Middle frontal gyrus (tissue), 1 donor: ENCODE measurements around the gene EMILIN1.
"Not testable (repeated sequence)": the region's sequence is repeated elsewhere in the genome, so short reads cannot be mapped to it uniquely, and the experiment has no call there.

Experiments used
- DNase-seq: peaks from one replicate; pipeline ENCODE4 v3.0.0-alpha.2; 2015; ENCODE audit warnings: low spot score; ENCODE audit errors: extremely low spot score

EMILIN1 gene

GRCh38 chr2:27119330-27119670, 40.9 kb downstream of the EMILIN1 start:
- not testable (repeated sequence) for DNase-seq

GRCh38 chr2:27121906-27122305, 43.5 kb downstream of the EMILIN1 start:
- DNase-seq: no peak

- DNase-seq: no peak
These were observed 44.4 kb downstream of the EMILIN1 start for GRCh38 chr2:27122791-27123190.

GRCh38 chr2:27123302-27124150, 45.1 kb downstream of the EMILIN1 start, which contains the start of gene ABHD1:
Gene ABHD1 (plus strand): TSS chr2:27123815. CDS start chr2:27123949, 134 bp downstream.
- DNase-seq: no peak

- DNase-seq: no peak
These were observed 46.7 kb downstream of the EMILIN1 start for GRCh38 chr2:27125104-27125503.

GRCh38 chr2:27126252-27126710, 47.9 kb downstream of the EMILIN1 start:
- no peak for DNase-seq

- no peak for DNase-seq
These were observed 49.7 kb downstream of the EMILIN1 start for GRCh38 chr2:27127883-27128667.

GRCh38 chr2:27128668-27129571, 50.5 kb downstream of the EMILIN1 start:
- DNase-seq: no peak

GRCh38 chr2:27130396-27130795, 52.0 kb downstream of the EMILIN1 start:
- no peak for DNase-seq

- DNase-seq: no peak
These were observed 53.0 kb downstream of the EMILIN1 start for GRCh38 chr2:27131429-27131828.

- DNase-seq: no peak
These were observed 54.9 kb downstream of the EMILIN1 start for GRCh38 chr2:27133195-27133875.

- peak; percentile 97 for DNase-seq
These were observed 55.7 kb downstream of the EMILIN1 start, which contains the start of gene PREB for GRCh38 chr2:27133905-27134780. Gene PREB (minus strand): TSS chr2:27134636. CDS start chr2:27134421, 215 bp downstream.

- DNase-seq: no peak
These were observed 56.5 kb downstream of the EMILIN1 start for GRCh38 chr2:27134781-27135477.

GRCh38 chr2:27135478-27135955, 57.1 kb downstream of the EMILIN1 start:
- DNase-seq: no peak
